NCI-H2196 treated with DMSO at 0.1 percent for 48 hours (cell line): ENCODE data around the gene APOL5.
"Not testable (repeated sequence)": the region's sequence is repeated elsewhere in the genome, so short reads cannot be mapped to it uniquely, and the experiment has no call there.

Source experiments
- DNase-seq: peaks from one replicate; lab custom pipeline; 2025; ENCODE audit not compliant: unreplicated experiment; lab: John Stamatoyannopoulos, UW

APOL5 gene

GRCh38 chr22:35708917-35709316 lies 8.8 kb upstream of the APOL5 start:
- DNase-seq: no peak

DNA sequence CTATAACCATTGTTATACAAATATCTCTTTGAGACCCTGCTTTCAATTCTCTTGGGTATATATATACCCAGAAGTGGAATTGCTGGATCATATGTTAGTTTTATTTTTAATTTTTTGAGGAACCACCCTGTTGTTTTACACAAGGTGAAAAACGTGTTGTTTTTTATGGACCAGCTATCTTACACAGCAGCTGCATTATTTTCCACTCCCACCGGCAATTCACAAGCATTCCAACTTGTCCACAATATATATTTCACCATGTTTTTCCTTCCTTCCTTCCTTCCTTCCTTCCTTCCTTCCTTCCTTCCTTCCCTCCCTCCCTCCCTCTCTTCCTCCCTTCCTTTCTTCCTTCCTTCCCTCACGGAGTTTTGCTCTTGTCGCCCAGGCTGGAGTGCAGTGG lies 6.3 kb upstream of the APOL5 start:
- DNase-seq: no peak

DNA sequence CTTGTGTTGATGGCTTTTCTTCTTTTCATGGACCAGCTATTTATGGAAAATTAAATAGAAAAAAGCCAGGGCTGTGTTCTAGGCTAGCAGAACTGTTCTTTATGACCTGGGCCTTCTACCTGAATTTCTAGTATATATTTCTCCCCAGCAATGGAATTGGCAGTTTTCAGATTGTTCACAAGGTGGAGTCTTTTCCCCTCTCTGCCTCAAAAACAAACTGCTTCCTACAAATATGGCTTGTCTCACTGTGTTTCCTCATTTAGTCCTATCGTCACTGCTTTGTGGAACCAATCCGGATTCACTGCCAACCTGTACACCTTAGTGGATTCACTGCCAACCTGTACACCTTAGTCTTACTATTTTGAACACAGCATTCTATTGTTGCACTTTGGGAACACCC lies 5.0 kb upstream of the APOL5 start:
- DNase-seq: no peak

GRCh38 chr22:35719212-35719875 lies 1.7 kb downstream of the APOL5 start:
- no peak for DNase-seq

- DNase-seq: no peak
Observed at GRCh38 chr22:35721960-35722359, 4.3 kb downstream of the APOL5 start.

GRCh38 chr22:35725521-35725920 lies 7.8 kb downstream of the APOL5 start:
- DNase-seq: no peak

DNA sequence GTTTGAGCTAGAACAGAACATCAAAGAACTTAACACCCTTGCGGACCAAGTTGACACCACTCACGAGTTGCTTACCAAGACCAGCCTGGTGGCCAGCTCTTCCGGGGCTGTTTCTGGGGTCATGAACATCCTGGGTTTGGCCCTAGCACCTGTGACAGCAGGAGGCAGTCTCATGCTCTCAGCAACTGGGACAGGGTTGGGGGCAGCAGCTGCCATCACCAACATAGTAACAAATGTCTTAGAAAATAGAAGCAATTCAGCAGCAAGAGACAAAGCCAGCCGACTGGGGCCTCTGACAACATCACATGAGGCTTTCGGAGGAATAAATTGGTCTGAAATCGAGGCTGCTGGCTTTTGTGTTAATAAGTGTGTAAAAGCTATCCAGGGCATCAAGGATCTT lies 8.7 kb downstream of the APOL5 start:
- no peak for DNase-seq

DNA sequence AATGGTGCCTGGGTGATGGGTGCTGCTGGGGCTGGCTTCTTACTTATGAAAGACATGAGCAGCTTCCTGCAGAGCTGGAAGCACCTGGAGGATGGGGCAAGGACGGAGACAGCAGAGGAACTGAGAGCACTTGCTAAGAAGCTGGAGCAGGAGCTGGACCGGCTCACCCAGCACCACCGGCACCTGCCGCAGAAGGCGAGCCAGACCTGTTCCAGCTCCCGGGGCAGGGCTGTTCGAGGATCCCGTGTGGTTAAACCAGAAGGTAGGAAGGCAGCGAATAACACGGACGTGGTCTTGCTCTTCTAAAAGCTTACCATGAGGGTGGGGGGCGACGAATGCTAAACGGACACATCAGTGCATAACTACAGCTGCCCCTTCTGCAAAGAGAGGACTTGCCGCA lies 9.3 kb downstream of the APOL5 start:
- no peak for DNase-seq

DNA sequence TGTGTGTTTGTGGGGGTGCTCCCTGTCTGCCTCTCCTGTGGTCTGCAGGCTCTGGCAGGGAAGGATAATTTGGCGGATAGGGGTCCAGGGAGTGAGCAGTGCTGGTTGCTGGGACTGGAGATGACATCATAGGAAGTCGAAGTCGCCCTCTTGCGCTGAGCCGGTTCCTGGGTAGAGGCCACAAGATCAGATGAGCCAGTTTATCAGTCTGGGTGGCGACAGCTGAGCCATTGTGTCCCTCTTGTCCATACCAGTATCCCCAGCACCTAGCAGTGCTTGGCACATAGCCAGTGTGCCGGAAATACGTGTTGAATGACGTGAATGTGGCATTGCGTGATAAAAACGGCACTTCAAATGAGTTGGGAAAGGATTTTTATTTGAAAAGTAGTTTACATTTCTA lies 9.8 kb downstream of the APOL5 start:
- DNase-seq: no peak

- DNase-seq: no peak
Observed at GRCh38 chr22:35728639-35729308, 11.1 kb downstream of the APOL5 start.

- DNase-seq: no peak
Observed at GRCh38 chr22:35729309-35729698, 11.6 kb downstream of the APOL5 start.

DNA sequence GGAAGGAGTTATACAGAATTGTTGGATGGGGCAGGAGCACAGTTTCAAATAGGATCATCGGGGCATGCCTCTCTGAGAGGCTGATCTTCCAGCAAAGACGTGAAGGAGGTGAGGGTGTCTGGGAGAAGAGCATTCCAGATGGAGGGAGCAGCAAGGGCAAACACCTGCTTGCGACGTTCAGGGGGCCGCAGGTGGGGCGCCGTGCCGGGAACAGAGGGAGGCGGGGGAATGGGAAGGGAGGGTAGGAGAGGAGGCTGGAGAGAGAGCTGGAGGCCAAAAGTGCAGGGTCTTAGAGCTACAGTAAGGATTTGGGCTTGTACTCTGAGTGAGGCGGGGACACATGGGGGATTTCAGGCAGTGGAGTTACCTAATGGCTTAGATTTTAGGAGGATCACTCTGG lies 13.6 kb downstream of the APOL5 start:
- DNase-seq: no peak

GRCh38 chr22:35732116-35732515 lies 14.4 kb downstream of the APOL5 start:
- no peak for DNase-seq

DNA sequence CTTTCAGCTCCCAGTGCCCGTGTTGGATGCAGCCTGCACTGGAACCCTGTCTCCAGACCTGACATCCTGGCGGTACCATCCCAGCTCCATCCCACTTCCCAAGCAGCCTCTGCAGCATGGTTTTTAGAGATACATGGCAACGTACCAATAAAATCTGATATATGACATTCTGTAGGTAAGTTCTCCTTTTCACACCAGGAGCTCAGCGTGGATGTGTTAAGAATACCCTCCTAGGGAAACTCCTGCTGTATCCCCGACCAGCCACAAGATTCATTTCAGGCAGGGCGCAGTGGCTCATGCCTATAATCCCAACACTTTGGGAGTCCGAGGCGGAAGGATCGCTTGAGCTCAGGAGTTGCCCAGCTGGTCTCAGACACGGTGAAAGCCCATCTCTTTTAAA lies 15.4 kb downstream of the APOL5 start:
- DNase-seq: no peak

GRCh38 chr22:35733791-35734516 lies 16.3 kb downstream of the APOL5 start:
- no peak for DNase-seq

- no peak for DNase-seq
Observed at GRCh38 chr22:35734517-35734827, 16.8 kb downstream of the APOL5 start.

- DNase-seq: no peak
Observed at GRCh38 chr22:35735542-35735941, 17.9 kb downstream of the APOL5 start.

- no peak for DNase-seq
Observed at GRCh38 chr22:35736166-35736565, 18.5 kb downstream of the APOL5 start.

DNA sequence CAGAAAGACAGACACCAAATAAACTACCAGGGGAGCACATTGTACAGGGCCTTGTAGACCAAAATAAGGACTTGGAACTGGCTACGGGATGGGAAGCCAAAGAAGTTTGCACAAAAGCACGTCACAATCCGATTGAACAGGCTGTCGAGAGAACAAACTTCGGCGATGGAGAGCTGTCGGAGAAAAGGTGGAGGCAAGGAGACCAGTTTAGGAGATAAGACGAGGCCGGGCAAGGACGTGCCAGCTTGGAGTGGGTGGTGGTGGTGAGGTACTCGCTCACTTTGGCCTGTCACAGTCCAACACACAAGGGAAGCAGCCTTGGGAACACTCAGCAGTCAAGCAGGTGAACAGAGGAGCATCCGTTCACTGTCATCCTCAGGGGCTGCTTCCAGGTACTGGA lies 19.0 kb downstream of the APOL5 start:
- no peak for DNase-seq

DNA sequence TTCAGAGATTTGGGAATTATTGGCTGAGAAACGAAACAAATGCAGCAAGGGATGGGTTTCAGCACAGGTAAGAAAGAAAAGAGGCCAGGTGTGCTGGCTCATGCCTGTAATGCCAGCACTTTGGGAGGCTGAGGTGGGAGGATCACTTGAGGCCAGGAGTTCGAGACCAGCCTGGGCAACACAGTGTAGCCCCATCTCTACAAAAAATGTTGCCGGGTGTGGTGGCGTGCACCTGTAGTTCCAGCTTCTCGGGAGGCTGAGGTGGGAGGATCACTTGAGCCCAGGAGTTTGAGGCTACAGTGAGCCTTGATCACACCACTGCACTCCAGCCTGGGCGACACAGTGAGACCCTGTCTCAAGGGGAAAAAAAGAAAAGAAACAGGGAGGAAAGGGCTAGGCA lies 20.2 kb downstream of the APOL5 start:
- not testable (repeated sequence) for DNase-seq

GRCh38 chr22:35739076-35739930 lies 21.6 kb downstream of the APOL5 start:
- DNase-seq: no peak

- DNase-seq: no peak
Observed at GRCh38 chr22:35739931-35740380, 22.3 kb downstream of the APOL5 start.
